HG03103 (cell line): ENCODE measurements around the gene ZBTB8B.
"Not testable (repeated sequence)": the region's sequence is repeated elsewhere in the genome, so short reads cannot be mapped to it uniquely, and the experiment has no call there.

Experiments used
- ATAC-seq: cut with Tn5 transposase; IDR thresholded peaks from one replicate; pipeline ENCODE4 v1.9.1; 2021; ENCODE audit warnings: low read depth; ENCODE audit not compliant: unreplicated experiment

Gene ZBTB8B

DNA sequence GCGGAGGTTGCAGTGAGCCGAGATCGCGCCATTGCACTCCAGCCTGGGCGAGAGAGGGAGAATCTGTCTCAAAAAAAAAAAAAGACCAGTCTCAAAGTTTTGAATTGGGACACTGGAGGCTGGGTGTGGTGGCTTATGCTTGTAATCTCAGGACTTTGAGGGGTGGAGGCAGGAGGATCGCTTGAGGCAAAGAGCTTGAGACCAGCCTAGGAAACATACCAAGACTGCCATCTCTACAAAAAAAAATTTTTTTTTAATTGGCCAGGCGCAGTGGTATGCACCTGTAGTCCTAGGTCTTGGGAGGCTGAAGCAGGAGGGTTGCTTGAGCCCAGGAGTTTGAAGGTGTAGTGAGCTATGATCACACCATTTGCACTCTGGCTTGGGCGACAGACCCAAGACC, 3.9 kb downstream of the ZBTB8B start:
- no peak for ATAC-seq

DNA sequence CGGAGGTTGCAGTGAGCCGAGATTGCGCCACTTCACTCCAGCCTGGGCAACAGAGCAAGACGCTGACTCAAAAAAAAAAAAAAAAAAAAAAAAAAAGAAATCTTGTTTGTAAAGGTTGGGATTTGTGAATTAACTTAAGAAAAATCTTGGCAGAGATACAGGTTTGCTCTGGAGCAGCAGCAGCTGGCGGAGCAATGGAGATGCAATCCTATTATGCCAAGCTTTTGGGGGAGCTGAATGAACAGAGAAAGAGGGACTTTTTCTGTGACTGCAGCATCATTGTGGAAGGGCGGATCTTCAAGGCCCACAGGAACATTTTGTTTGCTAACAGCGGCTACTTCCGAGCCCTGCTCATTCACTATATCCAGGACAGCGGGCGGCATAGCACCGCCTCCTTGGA, 5.6 kb downstream of the ZBTB8B start:
- no peak for ATAC-seq

DNA sequence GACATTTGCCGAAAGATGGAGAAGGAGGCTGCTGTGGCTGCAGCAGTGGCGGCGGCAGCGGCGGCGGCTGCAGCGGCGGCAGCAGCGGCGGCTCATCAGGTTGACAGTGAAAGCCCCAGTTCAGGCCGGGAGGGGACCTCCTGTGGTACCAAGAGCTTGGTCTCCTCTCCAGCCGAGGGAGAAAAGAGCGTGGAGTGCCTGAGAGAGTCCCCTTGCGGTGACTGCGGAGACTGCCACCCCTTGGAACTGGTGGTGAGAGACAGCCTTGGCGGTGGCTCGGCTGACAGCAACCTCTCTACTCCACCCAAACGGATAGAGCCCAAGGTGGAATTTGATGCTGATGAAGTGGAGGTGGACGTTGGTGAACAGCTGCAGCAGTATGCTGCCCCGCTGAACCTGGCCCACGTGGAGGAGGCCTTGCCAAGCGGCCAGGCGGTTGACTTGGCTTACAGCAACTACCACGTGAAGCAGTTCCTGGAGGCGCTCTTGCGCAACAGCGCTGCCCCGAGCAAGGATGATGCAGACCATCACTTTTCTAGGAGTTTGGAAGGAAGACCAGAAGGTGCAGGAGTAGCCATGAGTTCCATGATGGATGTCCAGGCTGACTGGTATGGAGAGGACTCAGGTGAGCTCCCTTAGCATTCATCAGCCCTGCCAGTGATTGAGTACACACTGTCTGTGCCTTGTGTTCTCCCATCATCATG, 6.3 kb downstream of the ZBTB8B start:
- no peak for ATAC-seq

DNA sequence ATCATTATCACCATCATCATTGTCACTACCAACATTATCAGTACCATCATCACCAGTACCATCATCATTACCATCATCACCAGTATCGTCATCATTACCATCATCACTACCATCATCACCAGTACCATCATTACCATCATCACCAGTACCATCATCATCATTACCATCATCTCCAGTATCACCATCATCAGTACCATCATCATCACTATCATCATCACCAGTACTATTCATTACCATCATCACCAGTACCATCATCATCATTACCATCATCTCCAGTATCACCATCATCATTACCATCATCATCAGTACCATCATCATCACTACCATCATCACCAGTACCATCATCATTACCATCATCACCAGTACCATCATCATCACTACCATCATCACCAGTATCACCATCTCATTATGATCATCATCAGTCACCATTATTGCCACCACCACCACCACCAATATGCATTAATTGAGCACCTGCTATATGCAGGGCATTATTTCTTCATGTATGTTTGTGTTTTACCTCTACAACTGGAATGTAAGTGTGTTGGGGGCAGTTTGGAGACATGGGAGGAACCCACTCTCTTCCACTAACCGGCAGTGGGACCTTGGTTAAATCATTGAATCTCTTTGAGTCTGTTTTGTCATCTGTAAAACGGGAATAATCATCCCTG, 7.0 kb downstream of the ZBTB8B start:
- ATAC-seq: no peak

DNA sequence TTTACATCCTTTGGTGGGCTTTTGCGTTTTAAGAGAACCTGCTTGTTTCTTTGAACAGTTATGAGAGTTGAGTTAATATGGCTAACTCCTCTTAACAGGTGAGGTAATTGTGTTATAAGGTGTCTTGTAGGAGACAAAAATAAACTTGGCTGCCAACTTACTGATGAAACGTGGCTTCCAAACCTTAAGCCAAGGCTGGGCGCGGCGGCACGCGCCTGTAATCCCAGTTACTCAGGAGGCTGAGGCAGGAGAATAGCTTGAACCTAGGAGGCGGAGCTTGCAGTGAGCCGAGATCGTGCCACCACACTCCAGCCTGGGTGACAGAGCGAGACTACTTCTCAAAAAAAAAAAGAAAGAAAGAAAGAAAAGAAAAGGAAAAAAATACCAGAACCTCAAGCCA, 8.1 kb downstream of the ZBTB8B start:
- ATAC-seq: not testable (repeated sequence)

DNA sequence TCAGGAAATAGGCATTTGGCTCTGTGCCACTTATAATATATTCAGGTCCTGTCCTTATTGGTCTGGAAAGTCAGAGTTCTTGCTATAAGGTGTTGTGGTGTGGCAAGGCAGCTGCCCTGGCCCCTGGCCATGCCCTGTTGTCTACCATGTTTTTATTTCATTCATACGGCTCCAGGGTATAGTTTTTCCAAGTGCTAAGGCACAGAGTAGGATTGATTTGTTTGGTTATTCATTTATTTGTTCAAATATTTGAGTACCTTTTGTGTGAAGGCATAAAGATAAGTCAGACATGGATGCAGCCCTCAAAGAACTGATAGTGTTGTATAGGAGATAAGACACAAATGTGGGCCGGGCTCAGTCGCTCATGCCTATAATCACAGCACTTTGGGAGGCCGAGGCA, 10.1 kb downstream of the ZBTB8B start:
- no peak for ATAC-seq

DNA sequence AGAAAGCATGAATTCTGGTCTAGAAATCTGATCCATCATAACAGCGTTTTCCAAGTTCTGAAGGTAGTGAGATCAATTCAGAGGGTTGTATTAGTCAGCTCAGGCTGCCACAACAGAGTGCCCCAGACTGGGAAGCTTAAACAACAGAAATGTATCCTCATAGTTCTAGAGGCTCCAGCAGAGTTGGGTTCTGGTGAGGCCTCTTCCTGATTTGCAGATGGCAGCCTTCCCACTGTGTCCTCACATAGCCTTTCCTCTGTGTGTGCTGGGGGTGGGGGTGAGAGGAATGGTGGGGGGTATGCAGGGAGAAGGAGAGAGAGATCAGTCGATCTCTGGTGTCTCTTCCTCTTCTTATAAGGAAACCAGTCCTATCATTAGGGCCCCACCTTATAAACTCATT, 15.1 kb downstream of the ZBTB8B start:
- ATAC-seq: no peak

DNA sequence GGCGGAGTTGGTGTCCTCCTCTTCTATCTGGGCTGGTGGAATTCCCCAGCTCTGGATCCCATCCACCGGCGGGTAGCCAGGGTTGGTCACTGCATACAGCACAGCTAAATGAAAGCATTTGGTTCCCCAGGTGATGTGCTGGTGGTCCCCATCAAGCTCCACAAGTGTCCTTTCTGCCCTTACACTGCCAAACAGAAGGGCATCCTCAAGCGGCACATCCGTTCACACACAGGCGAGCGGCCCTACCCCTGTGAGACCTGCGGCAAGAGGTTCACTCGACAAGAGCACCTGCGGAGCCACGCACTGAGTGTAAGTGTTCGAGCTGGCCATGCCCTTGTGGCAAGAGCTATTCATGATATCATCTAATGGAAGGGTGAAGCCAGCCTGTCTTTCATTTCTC, 15.9 kb downstream of the ZBTB8B start:
- ATAC-seq: no peak

DNA sequence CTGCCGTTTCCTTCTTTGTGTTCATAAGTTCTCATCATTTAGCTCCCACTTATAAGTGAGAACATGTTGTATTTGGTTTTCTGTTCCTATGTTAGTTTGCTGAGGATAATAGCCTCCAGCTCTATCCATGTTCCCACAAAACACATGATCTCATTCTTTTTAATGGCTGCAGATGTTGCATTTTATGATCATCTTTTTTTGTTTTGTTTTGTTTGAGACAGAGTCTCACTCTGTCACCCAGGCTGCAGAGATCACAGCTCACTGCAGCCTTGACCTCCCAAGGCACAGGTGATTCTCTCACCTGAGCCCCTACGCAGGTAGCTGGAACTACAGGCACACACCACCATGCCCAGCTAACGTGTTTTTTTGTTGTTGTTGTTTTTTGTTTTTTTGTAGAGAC, 16.9 kb downstream of the ZBTB8B start:
- not testable (repeated sequence) for ATAC-seq

DNA sequence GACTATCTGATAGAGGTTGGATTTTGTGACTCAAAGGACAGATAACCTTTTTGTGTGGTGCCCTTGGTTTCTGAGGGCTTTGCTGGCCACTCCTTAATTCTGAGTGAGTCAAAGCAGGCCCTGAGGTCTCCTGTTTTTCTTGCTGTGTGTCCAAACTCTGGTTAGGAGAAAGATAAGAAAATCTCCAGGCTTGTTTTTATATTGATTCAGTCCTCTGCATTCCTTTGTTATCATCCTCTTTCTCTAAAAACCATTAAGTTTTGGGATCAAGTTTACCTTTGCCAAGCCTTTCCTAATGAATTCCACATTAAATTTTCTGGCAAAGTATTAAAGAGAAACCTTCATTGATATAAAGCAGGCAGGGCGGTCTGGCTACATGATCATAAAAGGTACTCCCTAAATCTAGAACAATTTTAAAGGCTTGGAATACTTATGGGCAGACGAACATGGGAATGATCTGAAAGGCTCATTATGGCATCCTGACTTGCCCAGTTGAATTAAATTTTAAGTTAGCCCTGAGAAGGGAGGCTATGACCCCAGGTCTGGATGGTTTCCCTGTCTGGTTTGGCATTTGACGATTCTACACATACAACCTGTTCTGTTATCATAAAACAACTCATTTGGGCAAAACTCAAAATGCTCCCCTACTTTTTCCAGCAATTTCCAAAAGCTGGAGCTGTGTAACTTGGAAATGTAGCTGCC, 20.8 kb downstream of the ZBTB8B start:
- no peak for ATAC-seq

DNA sequence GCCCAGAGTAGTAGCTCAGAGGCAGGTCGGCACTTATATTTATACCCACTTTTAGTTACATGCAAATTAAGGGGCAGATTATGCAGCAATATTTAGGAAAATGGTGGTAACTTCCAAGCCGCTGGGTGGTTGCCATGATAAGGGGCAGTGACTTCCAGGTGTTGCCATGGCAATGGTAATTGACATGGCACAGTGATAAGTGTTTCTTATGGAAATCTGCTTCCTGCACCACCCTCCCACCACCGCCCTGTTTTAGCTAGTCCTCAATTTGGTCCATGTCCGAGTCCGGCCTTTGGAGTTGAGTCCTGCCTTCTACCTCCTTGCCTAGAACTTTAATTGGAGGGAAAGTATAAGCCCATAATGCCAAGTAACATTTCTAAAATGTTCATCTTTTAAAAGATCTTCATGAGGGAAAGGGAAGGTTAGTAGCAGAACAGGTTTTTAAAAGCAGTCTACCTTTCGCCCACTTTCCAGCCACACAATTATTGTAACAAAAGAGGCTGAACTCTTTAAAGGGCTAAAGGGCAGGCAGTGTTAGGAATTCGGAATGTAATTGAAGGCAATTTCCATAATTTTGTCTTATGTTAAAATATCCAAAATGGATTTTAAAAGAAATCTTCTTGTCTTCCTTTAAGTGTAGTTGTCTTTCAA, 21.7 kb downstream of the ZBTB8B start:
- ATAC-seq: no peak

DNA sequence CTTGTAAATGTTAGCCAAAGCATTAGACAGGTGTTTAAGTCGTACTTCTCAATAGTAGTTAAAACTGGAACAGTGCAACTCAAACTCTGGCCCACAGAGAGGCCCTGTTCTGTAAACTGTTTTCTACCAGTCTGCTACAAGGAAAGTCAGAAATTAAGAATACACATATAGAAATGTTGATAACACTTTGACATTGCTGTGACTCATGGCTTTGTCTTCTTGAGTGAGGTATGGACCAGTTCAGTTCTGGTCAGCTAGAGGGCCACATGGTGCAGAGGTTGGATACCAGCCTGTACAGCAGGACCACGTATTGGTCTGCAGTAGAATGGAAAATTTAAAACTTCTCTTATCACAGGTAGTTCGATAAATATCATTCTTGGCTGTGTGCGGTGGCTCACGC, 22.3 kb downstream of the ZBTB8B start:
- ATAC-seq: no peak

DNA sequence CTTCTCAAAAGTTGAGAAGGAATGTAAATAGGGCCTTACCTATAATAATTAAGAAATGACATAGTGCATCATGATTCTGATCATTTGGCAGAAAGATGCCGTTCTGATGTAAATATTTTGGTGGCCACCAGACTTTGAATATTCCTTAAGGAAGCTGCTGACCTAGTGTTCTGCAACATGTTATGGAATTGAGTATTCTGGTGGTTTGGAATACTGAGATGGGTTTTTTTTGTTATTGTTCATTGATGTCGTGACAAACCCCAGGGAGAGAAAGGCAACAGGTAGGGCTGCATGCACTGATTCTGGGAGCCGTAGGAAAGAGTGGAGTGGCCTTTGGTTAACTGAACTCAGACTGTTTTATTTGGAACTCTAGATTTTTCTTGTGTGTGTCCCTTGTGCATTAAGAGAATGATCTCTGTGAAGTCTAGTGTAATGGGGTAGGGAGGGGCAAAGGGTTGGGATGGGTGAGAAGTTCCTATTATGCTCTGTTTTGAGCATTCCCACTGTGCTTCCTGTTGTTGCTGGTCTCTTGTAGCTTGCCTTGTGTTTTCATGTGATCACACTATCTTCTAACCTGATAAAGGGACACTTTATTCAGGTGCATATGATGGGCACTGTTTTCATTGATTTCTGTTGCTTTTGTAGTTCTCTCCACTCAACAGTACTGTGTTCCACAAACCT, 25.0 kb downstream of the ZBTB8B start:
- no peak for ATAC-seq

DNA sequence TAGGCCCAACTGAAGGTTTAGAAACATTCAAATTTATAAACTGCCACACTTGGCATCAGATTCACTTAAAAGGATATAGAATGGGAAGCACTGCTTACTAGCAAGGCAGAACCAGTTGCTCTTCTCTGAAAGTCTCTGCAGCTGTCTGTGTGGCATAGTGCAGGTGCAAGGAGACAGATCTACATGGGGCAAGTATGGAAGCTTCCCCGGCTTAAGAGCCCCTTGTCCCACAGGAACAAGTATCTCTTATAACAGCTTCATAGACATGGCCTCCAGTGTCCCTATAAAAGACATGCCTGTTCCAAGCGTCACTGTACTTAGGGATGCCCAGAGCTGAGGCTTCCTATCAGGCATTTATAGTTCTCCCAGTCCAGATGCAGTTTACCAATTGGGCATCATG, 26.5 kb downstream of the ZBTB8B start:
- no peak for ATAC-seq

DNA sequence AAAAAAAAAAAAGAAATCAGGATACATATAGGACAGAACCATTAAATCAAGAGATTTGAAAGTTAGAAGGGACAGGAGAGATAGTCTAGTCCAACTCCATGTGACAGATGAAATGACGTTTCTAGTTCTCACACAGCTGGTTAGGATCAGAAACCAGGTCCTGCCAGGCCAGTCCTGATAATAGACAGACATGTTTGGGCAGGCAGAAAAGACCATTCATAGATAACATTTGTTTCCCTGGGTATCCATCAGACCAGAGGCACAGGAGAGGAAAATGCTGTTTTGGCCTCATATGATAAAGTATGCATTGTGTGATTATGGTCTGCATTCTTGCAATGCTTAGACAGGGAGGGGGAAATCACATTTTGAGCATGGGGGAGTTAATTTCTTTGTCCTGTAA, 29.3 kb downstream of the ZBTB8B start:
- no peak for ATAC-seq

DNA sequence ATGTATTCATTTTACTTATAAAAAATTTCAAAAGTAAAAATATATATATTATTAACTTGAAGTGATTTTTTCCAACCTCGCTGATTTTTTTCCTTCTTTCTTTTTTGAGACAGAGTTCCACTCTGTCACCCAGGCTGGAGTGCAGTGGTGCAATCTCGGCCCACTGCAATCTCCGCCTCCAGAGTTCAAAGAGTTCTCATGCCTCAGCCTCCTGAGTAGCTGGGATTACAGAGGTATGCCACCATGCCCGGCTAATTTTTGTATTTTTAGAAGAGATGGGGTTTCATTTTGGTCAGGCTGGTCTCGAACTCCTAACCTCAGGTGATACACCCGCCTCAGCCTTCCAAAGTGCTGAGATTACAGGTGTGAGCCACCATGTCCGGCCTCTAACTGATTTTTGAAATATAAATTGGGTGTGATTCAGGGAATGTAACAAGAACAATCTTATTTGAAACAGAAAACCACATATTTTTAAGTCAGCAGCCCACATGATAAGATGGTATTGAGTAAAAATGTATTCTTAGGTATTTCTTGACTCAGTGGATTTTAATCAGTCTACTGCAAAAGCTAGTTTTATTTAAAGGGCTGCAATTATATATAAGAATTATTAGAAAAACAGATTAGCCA, 30.0 kb downstream of the ZBTB8B start:
- no peak for ATAC-seq

DNA sequence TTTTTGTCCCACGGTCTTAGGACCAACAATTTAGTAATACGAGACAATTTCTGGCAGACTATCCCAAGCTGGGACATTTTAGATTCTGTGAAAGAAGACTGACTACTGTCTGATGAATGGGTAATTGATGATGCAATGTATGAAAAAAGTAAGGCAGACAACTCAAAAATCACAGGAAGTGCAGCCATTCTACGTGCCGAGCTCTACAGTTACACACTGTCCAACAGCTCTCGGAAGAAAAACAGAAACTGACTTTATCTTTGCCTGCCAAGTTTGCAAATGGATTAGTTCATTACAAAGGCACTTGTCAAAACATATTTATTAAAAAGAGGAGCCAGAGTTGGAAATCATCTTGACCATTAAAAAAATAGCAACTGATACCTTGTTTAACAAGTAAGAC, 31.3 kb downstream of the ZBTB8B start:
- no peak for ATAC-seq

DNA sequence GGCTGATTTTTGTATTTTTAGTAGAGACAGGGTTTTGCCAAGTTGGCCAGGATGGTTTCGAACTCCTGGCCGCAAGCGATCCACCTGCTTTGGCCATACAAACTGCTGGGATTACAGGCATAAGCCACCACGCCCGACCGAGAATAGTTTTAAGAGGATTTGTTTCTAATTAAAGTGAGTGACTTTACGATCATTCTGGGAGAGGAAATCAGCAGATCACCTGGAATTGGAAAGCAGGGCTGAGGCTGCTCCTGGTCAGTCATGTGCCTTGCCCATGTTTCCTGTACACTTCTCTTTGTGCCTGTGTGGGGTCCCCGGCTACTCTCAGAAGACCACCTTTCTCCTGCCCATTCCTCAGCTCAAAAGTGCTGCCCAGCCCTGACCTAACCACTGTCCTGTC, 33.9 kb downstream of the ZBTB8B start:
- ATAC-seq: no peak

DNA sequence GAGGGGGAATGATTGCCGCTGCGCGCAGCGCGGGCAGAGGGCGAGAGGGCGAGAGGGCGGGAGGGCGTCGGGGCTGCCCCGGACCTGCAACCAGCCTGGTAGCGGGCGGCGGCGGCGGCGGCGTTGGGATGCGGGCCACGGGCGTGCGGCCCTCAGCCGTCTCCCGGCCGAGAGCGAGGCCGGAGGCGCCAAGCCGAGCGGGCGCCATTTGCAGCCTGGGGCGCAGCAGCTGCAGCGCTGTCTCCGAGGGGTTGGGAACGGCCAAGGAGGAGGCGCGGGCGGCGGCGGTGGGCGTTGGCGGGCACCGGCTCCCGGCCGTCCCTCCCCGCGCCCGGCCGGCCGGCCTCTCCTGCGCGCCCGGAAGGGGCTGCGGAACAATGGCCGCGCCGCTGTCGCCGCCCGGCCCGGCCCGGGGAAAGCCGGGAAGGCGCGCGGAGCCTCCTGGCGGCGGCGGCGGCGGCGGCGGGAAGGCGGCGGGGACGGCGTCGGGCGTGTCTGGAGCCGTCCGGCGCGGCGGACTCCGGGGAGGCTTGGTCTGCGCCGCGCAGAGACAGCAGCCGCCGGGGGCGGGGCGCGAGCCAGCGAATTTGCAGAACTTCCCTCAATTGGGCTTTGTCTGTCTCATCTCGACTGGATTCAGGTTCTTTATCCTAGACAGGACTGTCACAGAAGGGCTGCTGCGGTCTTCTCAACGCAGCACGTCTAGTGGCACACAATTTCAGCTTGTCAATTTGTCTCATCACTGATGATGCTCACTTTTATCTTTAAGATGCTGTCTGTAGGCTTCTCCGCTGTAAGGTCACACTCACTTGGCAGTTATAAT, 35.7 kb downstream of the ZBTB8B start:
- no peak for ATAC-seq

DNA sequence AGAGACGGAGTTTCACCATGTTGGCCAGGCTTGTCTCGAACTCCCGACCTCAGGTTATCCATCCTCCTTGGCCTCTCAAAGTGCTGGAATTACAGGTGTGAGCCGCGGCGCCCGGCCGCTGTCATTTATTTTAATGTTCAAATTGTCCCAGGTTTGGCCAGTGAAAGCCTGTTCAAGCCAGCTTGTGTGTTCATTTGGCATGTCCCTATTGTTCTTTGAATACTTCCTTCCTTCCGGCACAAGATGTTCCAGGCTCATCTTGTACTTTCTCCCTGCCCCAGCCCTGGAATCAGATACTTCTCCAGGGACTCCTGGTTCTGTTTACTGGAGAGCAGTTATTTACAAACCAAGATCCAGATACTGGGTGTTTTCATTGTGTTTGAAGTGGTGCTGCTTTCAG, 37.0 kb downstream of the ZBTB8B start:
- no peak for ATAC-seq
